ENCODE results near the gene TMEM273.

Gene TMEM273

DNA sequence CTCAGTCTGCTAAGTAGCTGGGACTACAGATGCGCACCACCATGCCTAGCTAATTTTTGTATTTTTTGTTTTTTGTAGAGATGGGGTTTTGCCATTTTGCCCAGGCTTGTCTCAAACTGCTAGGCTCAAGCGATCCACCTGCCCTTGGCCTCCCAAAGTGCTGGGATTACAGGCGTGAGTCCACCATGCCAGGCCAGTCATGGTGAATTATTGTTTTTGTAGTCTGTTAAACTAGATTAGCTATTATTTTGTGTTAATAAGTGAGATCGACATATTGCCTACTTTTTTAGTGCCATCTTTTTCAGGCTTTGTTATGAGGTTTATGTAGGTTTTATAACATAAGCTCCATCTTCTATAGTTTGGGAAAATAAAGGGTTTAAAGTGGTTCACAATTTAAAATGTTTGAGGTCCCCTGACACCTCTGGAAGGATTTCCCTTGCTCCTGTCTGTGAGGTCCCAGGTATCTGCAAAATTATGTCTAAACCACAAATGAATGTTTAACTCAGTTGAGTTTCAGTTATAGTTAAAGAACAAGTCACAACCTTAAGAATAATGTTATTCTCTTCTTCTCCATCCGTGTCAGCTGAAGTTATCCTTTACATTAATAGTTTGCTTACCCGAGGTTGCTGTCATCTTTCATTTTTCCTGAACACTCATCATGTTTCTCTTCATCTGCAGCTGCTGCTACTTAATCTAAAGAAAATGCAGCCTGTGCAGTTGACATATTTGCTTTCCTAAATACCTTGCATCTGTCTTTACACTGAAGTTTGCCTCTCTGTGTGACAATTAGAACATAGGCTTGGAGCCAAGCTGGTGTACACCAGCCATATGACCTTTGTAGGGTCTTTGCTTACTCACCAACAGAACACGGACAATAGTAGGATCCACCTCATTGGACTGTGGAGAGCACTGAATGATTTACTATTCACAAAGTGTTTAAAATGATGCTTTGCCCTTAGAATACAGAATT is 63.9 kb downstream of the TMEM273 start:
- no peak overlapping the region for H3K27ac ChIP-seq (ENCODE audit: low read depth, low read length)
- no peaks in the 10 kb centered on the region for H3K36me3 ChIP-seq (ENCODE audit: control insufficient read depth in 5 of 5, insufficient read depth in 5 of 5, low read length in 5 of 5)
- H3K4me3 ChIP-seq (ENCODE audit: low read depth in 1 of 5, low read length in 5 of 5): no peak overlapping the region
- no peaks in the 10 kb centered on the region for H3K4me1 ChIP-seq (ENCODE audit: control insufficient read depth in 5 of 5, insufficient read depth in 5 of 5, low read length in 5 of 5)
- H3K27me3 ChIP-seq (ENCODE audit: control insufficient read depth in 5 of 5, insufficient read depth in 4 of 5, low read length in 5 of 5): peaks cover 0 to 3% (median 0%) of the 10 kb centered on the region in 5 donors
- no peaks in the 10 kb centered on the region for H3K9me3 ChIP-seq (ENCODE audit: control insufficient read depth in 5 of 5, low read length in 5 of 5)
- H3K9ac ChIP-seq (ENCODE audit: low read length in 5 of 5): no peak overlapping the region

GRCh38 chr10:49120911-49121310 is 67.3 kb downstream of the TMEM273 start:
- H3K9me3 ChIP-seq (ENCODE audit: control insufficient read depth in 5 of 5, low read length in 5 of 5): no peaks in the 10 kb centered on the region
- H3K4me3 ChIP-seq (ENCODE audit: low read depth in 1 of 5, low read length in 5 of 5): no peak overlapping the region
- H3K36me3 ChIP-seq (ENCODE audit: control insufficient read depth in 5 of 5, insufficient read depth in 5 of 5, low read length in 5 of 5): no peaks in the 10 kb centered on the region
- H3K27me3 ChIP-seq (ENCODE audit: control insufficient read depth in 5 of 5, insufficient read depth in 4 of 5, low read length in 5 of 5): no peaks in the 10 kb centered on the region
- H3K4me1 ChIP-seq (ENCODE audit: control insufficient read depth in 5 of 5, insufficient read depth in 5 of 5, low read length in 5 of 5): peaks cover 0 to 13% (median 10%) of the 10 kb centered on the region in 5 donors
- H3K9ac ChIP-seq (ENCODE audit: low read length in 5 of 5): no peak overlapping the region
- H3K27ac ChIP-seq (ENCODE audit: low read depth, low read length): no peak overlapping the region

DNA sequence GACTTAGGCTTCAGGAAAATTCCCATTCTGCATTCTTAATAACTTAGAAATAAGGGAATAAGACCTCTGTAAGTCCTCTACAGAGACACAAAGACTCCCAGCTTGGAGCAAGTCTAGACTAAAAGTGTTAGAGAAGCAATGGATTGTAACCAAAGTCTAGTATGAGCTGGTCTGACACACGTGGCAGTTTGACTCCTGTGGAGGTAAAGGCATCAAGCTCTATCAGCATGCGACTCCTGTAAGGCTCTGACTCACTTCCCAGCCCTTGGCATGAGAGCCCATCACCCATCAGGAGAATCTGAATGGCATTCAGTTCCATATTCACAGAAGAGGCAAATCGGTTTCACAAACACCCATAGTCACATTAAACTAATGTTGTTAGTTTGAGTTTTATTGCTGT is 68.4 kb downstream of the TMEM273 start:
- Histone ChIP-seq H3K9me3 (ENCODE audit: control insufficient read depth in 5 of 5, low read length in 5 of 5) (no peaks in the 10 kb centered on the region), H3K36me3 (ENCODE audit: control insufficient read depth in 5 of 5, insufficient read depth in 5 of 5, low read length in 5 of 5) (no peaks in the 10 kb centered on the region), H3K9ac (ENCODE audit: low read length in 5 of 5) (no peak overlapping the region)

GRCh38 chr10:49118430-49119074 is 69.6 kb downstream of the TMEM273 start:
- H3K4me1 ChIP-seq (ENCODE audit: control insufficient read depth in 5 of 5, insufficient read depth in 5 of 5, low read length in 5 of 5): peaks cover 3 to 30% (median 28%) of the 10 kb centered on the region in 5 donors
- H3K4me3 ChIP-seq (ENCODE audit: low read depth in 1 of 5, low read length in 5 of 5): no peak overlapping the region
- H3K27me3 ChIP-seq (ENCODE audit: control insufficient read depth in 5 of 5, insufficient read depth in 4 of 5, low read length in 5 of 5): no peaks in the 10 kb centered on the region
- H3K27ac ChIP-seq (ENCODE audit: low read depth, low read length): no peak overlapping the region
- H3K36me3 ChIP-seq (ENCODE audit: control insufficient read depth in 5 of 5, insufficient read depth in 5 of 5, low read length in 5 of 5): no peaks in the 10 kb centered on the region
- H3K9ac ChIP-seq (ENCODE audit: low read length in 5 of 5): no peak overlapping the region
- H3K9me3 ChIP-seq (ENCODE audit: control insufficient read depth in 5 of 5, low read length in 5 of 5): no peaks in the 10 kb centered on the region

More for the DNA sequence above, 68.4 kb downstream of the TMEM273 start:
- no peak overlapping the region for H3K27ac ChIP-seq (ENCODE audit: low read depth, low read length)
- H3K27me3 ChIP-seq (ENCODE audit: control insufficient read depth in 5 of 5, insufficient read depth in 4 of 5, low read length in 5 of 5): no peaks in the 10 kb centered on the region
- H3K4me1 ChIP-seq (ENCODE audit: control insufficient read depth in 5 of 5, insufficient read depth in 5 of 5, low read length in 5 of 5): peaks cover 0 to 18% (median 17%) of the 10 kb centered on the region in 5 donors
- H3K4me3 ChIP-seq (ENCODE audit: low read depth in 1 of 5, low read length in 5 of 5): no peak overlapping the region

DNA sequence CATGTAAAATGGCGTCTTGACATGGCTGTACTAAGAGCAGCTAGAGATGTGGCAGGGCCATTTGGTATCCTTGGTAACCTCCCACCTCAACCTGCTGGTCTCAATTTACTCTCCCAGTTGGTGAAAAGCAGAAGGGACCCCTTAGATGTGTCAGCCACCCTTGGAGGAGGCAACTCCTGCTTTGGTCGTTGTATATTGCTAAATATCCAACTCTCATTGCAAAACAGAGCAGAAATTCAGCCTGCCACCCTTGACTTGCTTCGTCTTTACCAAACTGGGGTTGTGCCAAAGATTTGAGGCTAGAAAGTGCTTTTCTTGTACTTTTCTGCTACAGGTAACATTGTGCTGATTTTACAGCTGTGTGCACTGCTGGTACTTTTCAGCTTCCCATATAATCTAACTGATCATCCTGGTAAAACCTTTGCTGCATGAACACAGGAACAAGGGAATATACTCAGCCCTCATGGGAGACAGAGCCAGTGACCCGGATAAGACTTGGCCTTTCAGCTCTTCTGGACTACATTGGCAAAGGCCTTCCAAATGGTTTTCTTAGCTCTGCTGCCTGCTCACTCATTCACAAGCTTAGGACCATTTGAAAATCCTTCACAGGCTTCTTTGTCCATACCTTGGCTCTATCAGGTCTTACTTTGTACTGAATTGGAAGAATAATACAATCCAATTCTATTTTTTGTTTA is 70.7 kb downstream of the TMEM273 start:
- no peak overlapping the region for H3K27ac ChIP-seq (ENCODE audit: low read depth, low read length)

DNA sequence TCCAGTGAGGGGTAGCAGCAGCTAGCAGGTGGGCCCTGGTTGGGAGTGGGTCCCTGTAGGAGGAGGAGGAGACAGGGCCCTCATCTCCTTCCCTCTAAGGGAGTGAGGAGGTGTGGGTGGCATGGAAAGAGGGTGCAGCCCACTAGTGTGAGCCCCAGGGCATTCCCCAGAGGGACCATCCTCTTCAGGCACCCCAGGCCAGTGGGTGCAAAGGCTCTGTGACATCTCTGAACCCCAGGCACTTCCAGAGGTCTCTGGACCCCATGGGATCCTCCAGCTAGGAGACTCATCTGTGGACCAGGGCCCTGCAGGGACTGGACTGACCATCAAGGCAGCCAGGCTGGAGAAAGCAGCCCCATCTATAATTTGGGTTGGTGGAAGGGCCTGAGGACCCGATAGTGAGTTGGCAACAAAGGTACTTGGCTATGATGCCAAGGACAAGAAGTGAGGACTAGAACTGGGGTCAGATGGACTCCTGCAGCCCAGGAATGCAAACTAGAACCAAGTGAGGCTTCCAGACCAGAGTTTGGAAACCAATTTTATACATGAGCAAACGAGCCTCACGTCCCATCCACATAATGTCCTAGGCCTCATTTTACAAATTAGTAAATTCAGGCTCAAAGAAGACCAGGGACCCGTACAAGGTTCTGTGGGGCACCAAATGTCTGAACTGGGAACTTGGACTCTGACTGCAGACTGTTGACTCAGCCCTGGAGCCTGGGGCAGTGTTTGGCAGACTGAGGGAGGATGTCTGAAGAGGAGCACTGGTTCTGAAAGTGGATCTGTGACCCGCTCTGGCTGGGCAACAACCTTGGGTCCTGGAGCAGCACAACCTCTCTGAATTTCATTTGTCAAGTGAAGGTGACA is 71.4 kb downstream of the TMEM273 start:
- Histone ChIP-seq H3K27me3 (ENCODE audit: control insufficient read depth in 5 of 5, insufficient read depth in 4 of 5, low read length in 5 of 5) (no peaks in the 10 kb centered on the region), H3K4me1 (ENCODE audit: control insufficient read depth in 5 of 5, insufficient read depth in 5 of 5, low read length in 5 of 5) (peaks cover 3 to 45% (median 44%) of the 10 kb centered on the region in 5 donors), H3K27ac (ENCODE audit: low read depth, low read length) (no peak overlapping the region), H3K9me3 (ENCODE audit: control insufficient read depth in 5 of 5, low read length in 5 of 5) (no peaks in the 10 kb centered on the region), H3K36me3 (ENCODE audit: control insufficient read depth in 5 of 5, insufficient read depth in 5 of 5, low read length in 5 of 5) (no peaks in the 10 kb centered on the region), H3K4me3 (ENCODE audit: low read depth in 1 of 5, low read length in 5 of 5) (no peak overlapping the region), H3K9ac (ENCODE audit: low read length in 5 of 5) (no peak overlapping the region)

More for the DNA sequence above, 70.7 kb downstream of the TMEM273 start:
- H3K4me1 ChIP-seq (ENCODE audit: control insufficient read depth in 5 of 5, insufficient read depth in 5 of 5, low read length in 5 of 5): peaks cover 3 to 37% (median 37%) of the 10 kb centered on the region in 5 donors
- H3K27me3 ChIP-seq (ENCODE audit: control insufficient read depth in 5 of 5, insufficient read depth in 4 of 5, low read length in 5 of 5): no peaks in the 10 kb centered on the region
- no peak overlapping the region for H3K4me3 ChIP-seq (ENCODE audit: low read depth in 1 of 5, low read length in 5 of 5)
- H3K36me3 ChIP-seq (ENCODE audit: control insufficient read depth in 5 of 5, insufficient read depth in 5 of 5, low read length in 5 of 5): no peaks in the 10 kb centered on the region
- no peak overlapping the region for H3K9ac ChIP-seq (ENCODE audit: low read length in 5 of 5)
- no peaks in the 10 kb centered on the region for H3K9me3 ChIP-seq (ENCODE audit: control insufficient read depth in 5 of 5, low read length in 5 of 5)

DNA sequence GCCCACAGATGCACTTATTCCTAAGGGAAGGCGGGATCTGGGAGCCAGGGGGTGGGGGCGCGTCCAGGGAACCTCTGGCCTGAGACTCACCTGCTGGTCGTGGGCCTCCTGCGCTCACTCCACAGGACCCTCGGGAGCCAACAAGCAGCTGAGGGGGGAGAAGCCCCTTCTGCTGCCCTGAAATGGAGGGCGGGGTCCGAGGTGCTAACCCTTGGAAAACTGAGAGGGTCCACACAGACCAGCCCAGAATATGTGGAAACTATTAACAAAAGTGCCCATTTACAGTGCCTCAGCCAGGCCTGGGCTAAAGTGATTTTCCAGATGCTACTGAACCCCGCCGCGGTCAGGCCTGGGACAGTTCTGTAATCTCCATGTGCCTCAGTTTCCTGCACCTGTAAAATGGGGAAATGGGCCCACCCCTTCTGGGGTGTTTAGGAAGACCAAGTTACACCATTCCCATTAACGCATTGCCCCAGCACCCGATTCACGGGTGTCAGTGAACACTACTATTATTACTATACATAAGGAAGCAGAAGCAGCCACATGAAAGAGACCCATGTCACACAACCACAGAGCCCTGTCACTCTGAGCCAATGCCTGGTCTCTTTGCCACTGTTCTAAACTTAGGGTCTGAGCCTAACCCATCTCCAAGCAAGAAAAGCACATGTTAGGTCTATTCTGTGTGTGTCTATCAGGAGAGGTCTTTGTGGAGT is 72.2 kb downstream of the TMEM273 start:
- H3K9ac ChIP-seq (ENCODE audit: low read length in 5 of 5): peak overlapping the region in 1 of 5 donors; percentile 38

DNA sequence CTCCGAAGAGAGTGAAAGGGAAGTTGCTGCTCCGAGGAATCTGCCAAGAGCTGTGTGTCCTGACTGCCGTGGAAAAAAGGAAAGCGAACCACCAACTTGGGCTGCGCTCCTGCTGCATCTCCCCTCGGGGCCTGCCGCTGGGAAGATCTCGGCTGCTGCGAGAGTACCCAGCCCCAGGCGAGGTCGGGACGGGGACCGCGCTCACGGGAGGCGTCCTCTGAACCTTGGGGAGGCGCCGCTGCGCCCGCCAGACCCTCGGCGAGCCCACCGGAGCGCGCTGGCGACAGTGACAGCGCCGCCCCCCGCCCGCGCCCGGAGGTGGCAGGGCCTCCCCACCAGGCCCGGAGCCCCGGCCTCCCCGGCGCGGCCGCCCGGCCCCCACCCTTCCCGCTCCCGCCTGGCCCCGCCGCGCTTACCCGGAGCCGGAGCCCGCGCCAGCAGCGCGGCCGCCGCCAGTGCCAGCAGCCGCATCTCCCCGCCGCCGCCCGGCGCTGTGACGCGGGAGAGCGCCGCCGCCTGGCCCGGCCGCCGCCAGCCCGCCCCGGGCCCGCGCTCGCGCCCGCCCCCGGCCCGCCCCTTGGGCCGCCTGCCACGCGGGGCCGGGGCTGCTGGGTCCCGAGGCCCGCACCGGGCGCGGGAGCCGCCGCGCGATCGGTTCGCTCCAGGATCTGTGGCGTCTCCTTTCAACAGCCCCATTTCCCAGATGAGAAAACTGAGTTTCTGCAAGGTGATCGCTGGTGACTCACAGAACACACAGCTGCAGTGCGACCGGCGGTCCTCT is 73.0 kb downstream of the TMEM273 start, which contains the start of gene VSTM4:
VSTM4 (minus strand) TSS at position 508 of the 781 bp plus-strand sequence; CDS start at position 471, 37 bp downstream.
- H3K9ac ChIP-seq (ENCODE audit: low read length in 5 of 5): peak within 1 kb of the TSS; percentile 7 to 84 (median 66)
- H3K4me1 ChIP-seq (ENCODE audit: control insufficient read depth in 5 of 5, insufficient read depth in 5 of 5, low read length in 5 of 5): peaks cover 7 to 60% (median 53%) of the 10 kb centered on the region in 5 donors
- no peaks in the 10 kb centered on the region for H3K27me3 ChIP-seq (ENCODE audit: control insufficient read depth in 5 of 5, insufficient read depth in 4 of 5, low read length in 5 of 5)
- no peaks in the 10 kb centered on the region for H3K9me3 ChIP-seq (ENCODE audit: control insufficient read depth in 5 of 5, low read length in 5 of 5)
- H3K4me3 ChIP-seq (ENCODE audit: low read depth in 1 of 5, low read length in 5 of 5): peak within 1 kb of the TSS; percentile 77 to 87 (median 82)
- H3K27ac ChIP-seq (ENCODE audit: low read depth, low read length): peak within 1 kb of the TSS; percentile 35
- no peaks in the 10 kb centered on the region for H3K36me3 ChIP-seq (ENCODE audit: control insufficient read depth in 5 of 5, insufficient read depth in 5 of 5, low read length in 5 of 5)

More for the DNA sequence above, 72.2 kb downstream of the TMEM273 start:
- no peaks in the 10 kb centered on the region for H3K36me3 ChIP-seq (ENCODE audit: control insufficient read depth in 5 of 5, insufficient read depth in 5 of 5, low read length in 5 of 5)
- no peaks in the 10 kb centered on the region for H3K27me3 ChIP-seq (ENCODE audit: control insufficient read depth in 5 of 5, insufficient read depth in 4 of 5, low read length in 5 of 5)
- H3K4me3 ChIP-seq (ENCODE audit: low read depth in 1 of 5, low read length in 5 of 5): peak overlapping the region in 3 of 5 donors; percentile 47 to 58 (median 56)
- no peak overlapping the region for H3K27ac ChIP-seq (ENCODE audit: low read depth, low read length)
- H3K9me3 ChIP-seq (ENCODE audit: control insufficient read depth in 5 of 5, low read length in 5 of 5): no peaks in the 10 kb centered on the region
- H3K4me1 ChIP-seq (ENCODE audit: control insufficient read depth in 5 of 5, insufficient read depth in 5 of 5, low read length in 5 of 5): peaks cover 3 to 53% (median 48%) of the 10 kb centered on the region in 5 donors
